ENCODE measurements around the gene POLR1B. TPM values are rescaled to one million over a fixed set of nuclear protein-coding genes. Genes with fewer than 3 reads are reported as not detected.
A peak's percentile ranks its signal among the peaks of the same experiment; 100 is the strongest.

The POLR1B gene
- total and polyA plus RNA-seq, 2 of the 13 experiments (the other 11 are each of a cell fraction or from before 2014, with no cell fraction given), result 18.3 to 46.0 TPM

DNA sequence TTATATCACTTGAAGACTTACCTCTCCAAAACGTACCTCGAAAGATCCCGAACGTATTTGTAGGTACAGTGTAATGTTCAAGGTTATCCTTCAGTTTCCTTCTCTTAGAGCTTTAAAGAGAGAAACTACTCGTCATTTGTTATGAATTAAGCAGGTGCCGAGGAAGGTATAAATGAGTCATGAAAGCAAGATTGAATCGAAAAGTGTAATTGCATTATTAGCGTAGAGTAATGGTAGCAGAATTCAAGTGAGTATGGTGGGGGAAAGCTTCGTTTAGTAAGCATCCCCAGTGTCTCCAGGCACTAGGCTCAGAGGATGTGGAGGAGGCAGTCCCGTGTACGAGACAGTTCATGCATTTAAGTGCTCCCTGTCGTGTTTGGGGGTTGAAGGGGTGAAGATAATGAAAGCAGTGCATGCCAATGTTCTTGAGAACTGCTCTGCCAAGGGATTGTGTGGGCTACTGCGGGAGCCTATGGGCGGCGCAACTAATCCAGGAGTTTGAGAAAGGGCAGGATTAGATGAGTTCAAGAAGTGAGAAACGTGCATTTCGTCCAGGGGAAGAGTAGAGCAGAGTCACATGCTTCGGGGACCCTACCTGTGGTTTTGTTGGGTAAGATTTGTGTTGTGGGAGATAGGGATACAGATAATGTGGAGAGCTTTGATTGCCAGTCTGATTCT is 858 bp downstream of the POLR1B start (continued):
- TF ChIP-seq, protein P1, sequence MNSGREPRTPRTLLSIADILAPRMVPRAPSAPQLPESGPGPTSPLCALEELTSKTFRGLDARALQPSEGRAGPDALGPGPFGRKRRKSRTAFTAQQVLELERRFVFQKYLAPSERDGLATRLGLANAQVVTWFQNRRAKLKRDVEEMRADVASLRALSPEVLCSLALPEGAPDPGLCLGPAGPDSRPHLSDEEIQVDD (CRISPR knock-in tag; IDR thresholded peaks at IDR 0.05; ENCODE audit: borderline replicate concordance), result no peak
- TF ChIP-seq ZNF558 (CRISPR knock-in tag; IDR thresholded peaks at IDR 0.05; ENCODE audit: borderline replicate concordance) (no peak), ZNF407 (CRISPR knock-in tag; IDR thresholded peaks at IDR 0.05; ENCODE audit: not compliant biosample characterization) (no peak), NPAS2 (CRISPR knock-in tag; IDR thresholded peaks at IDR 0.05; ENCODE audit: borderline replicate concordance) (0 out of 2 replicates have a peak, but pooled peaks have one; percentile 51), SAP130 (CRISPR knock-in tag; IDR thresholded peaks at IDR 0.05; ENCODE audit: low read depth) (peak; percentile 46; the same call in 1 of the 2 replicates), ZNF446 (CRISPR knock-in tag; IDR thresholded peaks at IDR 0.05) (no peak), ZNF263 (CRISPR knock-in tag; IDR thresholded peaks at IDR 0.05) (0 out of 2 replicates have a peak, but pooled peaks have one; percentile 30), TEAD3 (CRISPR knock-in tag; optimal IDR thresholded peaks at IDR 0.05; ENCODE audit: borderline replicate concordance) (peak; percentile 18), IRF2 (CRISPR knock-in tag; IDR thresholded peaks at IDR 0.05) (peak; percentile 46; the same call in 1 of the 2 replicates), ZNF430 (CRISPR knock-in tag; IDR thresholded peaks at IDR 0.05) (0 out of 2 replicates have a peak, but pooled peaks have one; percentile 6), PHF21A (CRISPR knock-in tag; IDR thresholded peaks at IDR 0.05) (no peak), HDAC2 (CRISPR knock-in tag; IDR thresholded peaks at IDR 0.05) (0 out of 2 replicates have a peak, but pooled peaks have one; percentile 17)
- TF ChIP-seq, protein P2, sequence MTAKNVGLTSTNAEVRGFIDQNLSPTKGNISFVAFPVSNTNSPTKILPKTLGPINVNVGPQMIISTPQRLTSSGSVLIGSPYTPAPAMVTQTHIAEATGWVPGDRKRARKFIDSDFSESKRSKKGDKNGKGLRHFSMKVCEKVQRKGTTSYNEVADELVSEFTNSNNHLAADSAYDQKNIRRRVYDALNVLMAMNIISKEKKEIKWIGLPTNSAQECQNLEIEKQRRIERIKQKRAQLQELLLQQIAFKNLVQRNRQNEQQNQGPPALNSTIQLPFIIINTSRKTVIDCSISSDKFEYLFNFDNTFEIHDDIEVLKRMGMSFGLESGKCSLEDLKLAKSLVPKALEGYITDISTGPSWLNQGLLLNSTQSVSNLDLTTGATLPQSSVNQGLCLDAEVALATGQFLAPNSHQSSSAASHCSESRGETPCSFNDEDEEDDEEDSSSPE (CRISPR knock-in tag; IDR thresholded peaks at IDR 0.05), result 0 out of 2 replicates have a peak, but pooled peaks have one; percentile 12
- TF ChIP-seq, protein P3, sequence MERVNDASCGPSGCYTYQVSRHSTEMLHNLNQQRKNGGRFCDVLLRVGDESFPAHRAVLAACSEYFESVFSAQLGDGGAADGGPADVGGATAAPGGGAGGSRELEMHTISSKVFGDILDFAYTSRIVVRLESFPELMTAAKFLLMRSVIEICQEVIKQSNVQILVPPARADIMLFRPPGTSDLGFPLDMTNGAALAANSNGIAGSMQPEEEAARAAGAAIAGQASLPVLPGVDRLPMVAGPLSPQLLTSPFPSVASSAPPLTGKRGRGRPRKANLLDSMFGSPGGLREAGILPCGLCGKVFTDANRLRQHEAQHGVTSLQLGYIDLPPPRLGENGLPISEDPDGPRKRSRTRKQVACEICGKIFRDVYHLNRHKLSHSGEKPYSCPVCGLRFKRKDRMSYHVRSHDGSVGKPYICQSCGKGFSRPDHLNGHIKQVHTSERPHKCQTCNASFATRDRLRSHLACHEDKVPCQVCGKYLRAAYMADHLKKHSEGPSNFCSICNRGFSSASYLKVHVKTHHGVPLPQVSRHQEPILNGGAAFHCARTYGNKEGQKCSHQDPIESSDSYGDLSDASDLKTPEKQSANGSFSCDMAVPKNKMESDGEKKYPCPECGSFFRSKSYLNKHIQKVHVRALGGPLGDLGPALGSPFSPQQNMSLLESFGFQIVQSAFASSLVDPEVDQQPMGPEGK (CRISPR knock-in tag; IDR thresholded peaks at IDR 0.05), result 0 out of 2 replicates have a peak, but pooled peaks have one; percentile 8
- TF ChIP-seq, protein P4, sequence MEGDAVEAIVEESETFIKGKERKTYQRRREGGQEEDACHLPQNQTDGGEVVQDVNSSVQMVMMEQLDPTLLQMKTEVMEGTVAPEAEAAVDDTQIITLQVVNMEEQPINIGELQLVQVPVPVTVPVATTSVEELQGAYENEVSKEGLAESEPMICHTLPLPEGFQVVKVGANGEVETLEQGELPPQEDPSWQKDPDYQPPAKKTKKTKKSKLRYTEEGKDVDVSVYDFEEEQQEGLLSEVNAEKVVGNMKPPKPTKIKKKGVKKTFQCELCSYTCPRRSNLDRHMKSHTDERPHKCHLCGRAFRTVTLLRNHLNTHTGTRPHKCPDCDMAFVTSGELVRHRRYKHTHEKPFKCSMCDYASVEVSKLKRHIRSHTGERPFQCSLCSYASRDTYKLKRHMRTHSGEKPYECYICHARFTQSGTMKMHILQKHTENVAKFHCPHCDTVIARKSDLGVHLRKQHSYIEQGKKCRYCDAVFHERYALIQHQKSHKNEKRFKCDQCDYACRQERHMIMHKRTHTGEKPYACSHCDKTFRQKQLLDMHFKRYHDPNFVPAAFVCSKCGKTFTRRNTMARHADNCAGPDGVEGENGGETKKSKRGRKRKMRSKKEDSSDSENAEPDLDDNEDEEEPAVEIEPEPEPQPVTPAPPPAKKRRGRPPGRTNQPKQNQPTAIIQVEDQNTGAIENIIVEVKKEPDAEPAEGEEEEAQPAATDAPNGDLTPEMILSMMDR (CRISPR knock-in tag; IDR thresholded peaks at IDR 0.05), result peak; percentile 43

Data from HepG2 (cell line).